Posterior vena cava (tissue), 2 donors: ENCODE results near the gene CDHR2. TPM values are rescaled to one million over a fixed set of nuclear protein-coding genes. Genes with fewer than 3 reads are reported as not detected.

Experiments used
- DNase-seq: peaks from one replicate; pipeline ENCODE4 v3.0.0-alpha.2; 2020; ENCODE audit warnings: low spot score
- intact Hi-C, 2 donors: fragments of 100-400 bp; cut with DNase I; formaldehyde crosslinking; loops; one replicate each; pipeline versions ENCODE4 v1.14.1 to v1.14.2; 2022 to 2023
- total RNA-seq, 2 donors: library from RNA; stranded (reverse); fragmentation: NEBNext Ultra II Directional; extraction: Animal tissue kit (Norgen Biotek cat#: 25700); gene quantifications; one replicate each; pipeline ENCODE4 v1.2.1, GENCODE V29; 2021
- donor health status: DM: yes; HTN: yes; CAD: no.
- donor health status: DM: yes; HTN: yes; CAD: no.

CDHR2 gene
- total RNA-seq, 2 donors from 2014 or later = 0.14 TPM; not detected in 1

- peak; percentile 49 for DNase-seq
- intact Hi-C loops = no loop called here
Observed at GRCh38 chr5:176528301-176528700, 20.8 kb upstream of the CDHR2 start.

- intact Hi-C loops = no loop called here
- peak; percentile 81 for DNase-seq
Observed at GRCh38 chr5:176528761-176529115, 20.4 kb upstream of the CDHR2 start.

GRCh38 chr5:176529116-176529740, 19.9 kb upstream of the CDHR2 start:
- intact Hi-C loops = no loop called here
- DNase-seq = peak; percentile 76

GRCh38 chr5:176529741-176530141, 19.4 kb upstream of the CDHR2 start:
- DNase-seq = peak; percentile 62
- intact Hi-C loops = loop anchor here (10.0 kb wide), 1 partner anchor 85 kb away; the partner anchor contains the start of gene FAF2 (in 2 of the 2)

- intact Hi-C loops = loop anchor here (10.0 kb wide), 1 partner anchor 86 kb away; the partner anchor contains the start of gene FAF2 (in 2 of the 2)
- peak; percentile 74 for DNase-seq
Observed at GRCh38 chr5:176530393-176530982, 18.7 kb upstream of the CDHR2 start.

GRCh38 chr5:176530983-176531901, 17.9 kb upstream of the CDHR2 start:
- intact Hi-C loops = loop anchor here (10.0 kb wide), 1 partner anchor 86 kb away; the partner anchor contains the start of gene FAF2 (in 2 of the 2)
- DNase-seq = peak; percentile 63

- peak; percentile 72 for DNase-seq
- intact Hi-C loops = loop anchor here (10.0 kb wide), 1 partner anchor 87 kb away; the partner anchor contains the start of gene FAF2 (in 2 of the 2)
Observed at GRCh38 chr5:176531902-176532493, 17.1 kb upstream of the CDHR2 start.

GRCh38 chr5:176532795-176533194, 16.3 kb upstream of the CDHR2 start:
- intact Hi-C loops = loop anchor here (10.0 kb wide), 1 partner anchor 88 kb away; the partner anchor contains the start of gene FAF2 (in 2 of the 2)
- DNase-seq = no peak

GRCh38 chr5:176533390-176533789, 15.8 kb upstream of the CDHR2 start:
- intact Hi-C loops = loop anchor here (10.0 kb wide), 1 partner anchor 89 kb away; the partner anchor contains the start of gene FAF2 (in 2 of the 2)

GRCh38 chr5:176533894-176534611, 15.1 kb upstream of the CDHR2 start:
- no peak for DNase-seq
- intact Hi-C loops = loop anchor here (10.0 kb wide), 1 partner anchor 89 kb away; the partner anchor contains the start of gene FAF2 (in 2 of the 2)

More at GRCh38 chr5:176533390-176533789, 15.8 kb upstream of the CDHR2 start:
- DNase-seq = no peak

- no peak for DNase-seq
- intact Hi-C loops = loop anchor here (5.0 to 10.0 kb wide), 2 partner anchors 90 to 498 kb away; partner anchors contain the start of gene FAF2 (in 2 of the 2)
Observed at GRCh38 chr5:176534640-176535039, 14.5 kb upstream of the CDHR2 start.

- DNase-seq = no peak
- intact Hi-C loops = loop anchor here (5.0 to 10.0 kb wide), 2 partner anchors 90 to 497 kb away; partner anchors contain the start of gene FAF2 (in 2 of the 2)
Observed at GRCh38 chr5:176535101-176535663, 14.0 kb upstream of the CDHR2 start.

GRCh38 chr5:176535664-176536131, 13.4 kb upstream of the CDHR2 start:
- no peak for DNase-seq
- intact Hi-C loops = loop anchor here (5.0 to 10.0 kb wide), 2 partner anchors 91 to 497 kb away; partner anchors contain the start of gene FAF2 (in 2 of the 2)

- DNase-seq = peak; percentile 95
- intact Hi-C loops = loop anchor here (5.0 to 10.0 kb wide), 2 partner anchors 92 to 496 kb away; partner anchors contain the start of gene FAF2 (in 2 of the 2)
Observed at GRCh38 chr5:176536132-176536901, 12.8 kb upstream of the CDHR2 start.

GRCh38 chr5:176536902-176537553, 12.1 kb upstream of the CDHR2 start, which contains the start of gene RNF44:
TSS of gene RNF44 (minus strand) at chr5:176537402. CDS start at chr5:176532472, 4,930 bp downstream.
- intact Hi-C loops = loop anchor here (5.0 to 10.0 kb wide), 2 partner anchors 92 to 495 kb away; partner anchors contain the start of gene FAF2 (in 2 of the 2)

More at GRCh38 chr5:176536902-176537553, 12.1 kb upstream of the CDHR2 start, which contains the start of gene RNF44:
- peak; percentile 99 for DNase-seq
